ENCODE measurements around the gene ADAMTS15.

ADAMTS15 gene

DNA sequence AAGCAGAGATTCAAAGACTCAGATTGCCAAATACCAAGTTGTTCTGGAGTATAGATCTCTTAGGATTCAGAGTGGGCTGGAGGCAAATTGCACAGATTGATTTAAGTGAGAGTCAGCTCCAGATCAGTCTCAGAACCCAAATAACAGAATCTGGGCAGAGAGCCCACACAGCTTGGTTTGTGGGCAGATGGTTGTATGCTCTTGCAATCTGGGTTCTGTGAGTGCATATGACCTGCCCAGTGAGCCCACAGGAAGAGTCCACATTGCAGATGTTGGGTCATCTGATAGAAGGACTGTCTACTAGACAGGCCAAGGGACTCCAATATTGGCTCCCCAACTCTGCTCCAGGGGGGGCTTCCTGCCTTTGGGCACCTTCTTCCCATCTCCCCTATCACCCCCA, 65.9 kb downstream of the ADAMTS15 start:
- DNase-seq (ENCODE audit: low read depth, low spot score), result no peak

DNA sequence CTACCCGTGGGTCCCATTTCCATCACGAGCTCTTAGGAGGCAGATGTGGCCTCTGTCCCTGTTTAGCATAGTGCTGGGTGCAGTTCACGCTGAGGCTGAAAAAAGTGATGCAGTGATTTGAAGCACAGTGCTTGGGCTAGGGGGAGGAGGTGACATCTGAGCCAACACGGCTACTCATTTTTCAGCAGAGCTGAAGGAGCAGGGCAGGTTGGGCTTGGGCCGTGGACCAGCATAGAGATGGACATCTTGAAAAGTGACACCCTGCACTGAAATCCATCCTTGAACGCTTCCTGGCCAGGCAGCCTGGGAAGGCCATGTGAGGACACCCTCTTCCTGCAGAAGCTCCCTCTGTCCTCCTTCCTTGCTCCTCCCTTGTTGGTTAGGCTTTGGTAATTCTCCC, 66.4 kb downstream of the ADAMTS15 start:
- DNase-seq (ENCODE audit: low read depth, low spot score), result no peak

DNA sequence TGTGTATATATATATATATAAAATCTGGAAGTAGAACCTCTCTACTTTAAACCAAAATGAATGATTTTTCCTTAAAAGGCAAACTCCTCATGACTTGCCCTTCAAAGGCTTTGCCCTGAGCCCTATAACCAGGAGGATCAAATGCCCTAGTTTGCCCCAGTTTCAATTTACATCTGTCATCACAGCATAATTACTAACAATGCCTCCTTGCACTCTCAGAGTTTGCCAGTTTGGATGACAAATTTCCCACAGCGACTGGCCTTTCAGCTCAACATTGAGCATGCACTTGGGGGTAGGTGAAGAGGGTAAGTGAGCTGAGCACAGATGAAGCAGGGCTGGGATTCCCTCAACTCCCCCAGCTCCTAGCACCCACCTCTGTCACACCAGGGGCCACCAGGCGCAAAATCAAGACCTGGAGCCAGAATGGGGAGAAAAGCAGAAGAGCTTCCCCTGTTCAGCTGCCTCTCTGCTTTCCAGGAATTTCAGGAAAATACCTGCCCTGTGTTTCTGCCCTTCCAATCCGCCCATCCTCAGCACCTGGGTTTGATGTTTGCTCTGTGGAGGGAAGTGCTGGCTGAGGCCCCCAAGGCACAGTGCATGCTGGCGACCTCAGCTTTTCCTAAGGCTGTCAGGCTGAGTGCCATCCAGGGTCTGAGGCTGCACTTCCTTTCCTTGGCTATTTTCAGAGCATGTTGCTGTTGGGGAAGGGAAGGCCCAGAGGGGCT, 67.5 kb downstream of the ADAMTS15 start:
- no peak for DNase-seq (ENCODE audit: low read depth, low spot score)

DNA sequence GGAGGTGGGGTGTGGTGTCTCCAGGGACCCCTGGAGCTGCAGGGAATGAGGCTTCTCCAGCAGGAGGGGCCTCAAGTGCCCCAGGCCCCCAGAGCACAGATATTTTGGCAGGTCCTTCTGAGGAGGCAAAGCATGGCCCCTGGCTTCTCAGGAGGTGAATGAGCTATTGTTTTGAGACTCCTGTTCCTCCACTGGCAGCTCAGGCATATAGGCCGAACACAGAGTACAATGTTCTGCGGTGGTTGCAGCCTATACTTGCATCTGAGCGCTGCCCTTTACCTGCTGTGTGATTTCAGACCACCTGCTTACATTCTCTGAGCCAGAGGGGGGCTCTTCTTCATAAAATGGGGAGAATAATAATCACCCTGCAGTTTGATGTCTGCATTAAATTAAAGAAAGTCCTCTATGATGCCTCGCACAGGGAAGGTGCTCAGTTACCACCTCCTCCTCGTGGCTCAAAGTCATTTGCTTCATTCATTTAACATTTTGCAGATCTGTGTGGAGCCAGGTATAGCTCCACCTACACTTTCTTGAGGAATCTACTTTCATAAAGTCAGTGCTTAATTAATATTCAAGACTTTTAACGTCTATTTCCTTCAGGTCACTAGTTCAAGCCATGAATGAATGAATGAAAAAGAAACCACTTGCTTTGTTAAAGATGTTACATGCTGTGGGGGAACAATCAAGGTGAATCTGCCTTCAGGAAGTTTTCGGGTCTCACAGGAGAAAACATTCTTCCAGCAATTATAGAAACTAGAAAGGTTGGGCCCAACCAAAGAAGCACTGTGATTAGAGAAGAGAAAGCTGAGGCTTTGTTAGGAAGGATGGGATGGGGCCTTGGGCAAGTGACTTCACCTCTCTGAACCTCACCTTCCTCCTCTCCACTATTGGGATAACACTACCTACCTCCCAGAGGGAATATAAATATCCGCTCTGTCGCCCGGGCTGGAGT, 68.4 kb downstream of the ADAMTS15 start:
- DNase-seq (ENCODE audit: low read depth, low spot score), result no peak

DNA sequence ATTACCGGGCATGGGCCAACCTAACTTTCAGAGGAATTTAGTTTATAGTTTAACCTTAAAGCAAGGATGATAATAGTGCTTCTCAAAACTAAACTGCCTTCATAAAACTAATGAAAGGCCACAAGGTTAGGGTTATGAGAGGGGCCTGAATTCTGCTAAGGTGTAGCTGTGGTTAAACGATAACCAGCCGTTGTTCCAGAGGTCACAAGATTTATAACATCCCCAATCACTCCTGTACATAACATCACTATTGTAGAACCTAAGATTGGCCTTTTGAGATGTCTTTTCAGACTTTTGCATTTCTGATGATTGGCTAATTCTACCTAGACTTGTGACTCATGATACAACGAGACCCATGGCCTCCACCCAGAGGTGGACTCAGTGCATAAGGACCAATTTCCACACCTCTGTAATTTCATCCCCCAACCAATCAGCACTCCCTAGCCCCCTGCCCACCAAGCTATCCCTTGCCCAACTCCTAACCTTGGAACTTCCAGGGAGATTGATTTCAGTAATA, 69.8 kb downstream of the ADAMTS15 start:
- DNase-seq (ENCODE audit: low read depth, low spot score), result no peak

DNA sequence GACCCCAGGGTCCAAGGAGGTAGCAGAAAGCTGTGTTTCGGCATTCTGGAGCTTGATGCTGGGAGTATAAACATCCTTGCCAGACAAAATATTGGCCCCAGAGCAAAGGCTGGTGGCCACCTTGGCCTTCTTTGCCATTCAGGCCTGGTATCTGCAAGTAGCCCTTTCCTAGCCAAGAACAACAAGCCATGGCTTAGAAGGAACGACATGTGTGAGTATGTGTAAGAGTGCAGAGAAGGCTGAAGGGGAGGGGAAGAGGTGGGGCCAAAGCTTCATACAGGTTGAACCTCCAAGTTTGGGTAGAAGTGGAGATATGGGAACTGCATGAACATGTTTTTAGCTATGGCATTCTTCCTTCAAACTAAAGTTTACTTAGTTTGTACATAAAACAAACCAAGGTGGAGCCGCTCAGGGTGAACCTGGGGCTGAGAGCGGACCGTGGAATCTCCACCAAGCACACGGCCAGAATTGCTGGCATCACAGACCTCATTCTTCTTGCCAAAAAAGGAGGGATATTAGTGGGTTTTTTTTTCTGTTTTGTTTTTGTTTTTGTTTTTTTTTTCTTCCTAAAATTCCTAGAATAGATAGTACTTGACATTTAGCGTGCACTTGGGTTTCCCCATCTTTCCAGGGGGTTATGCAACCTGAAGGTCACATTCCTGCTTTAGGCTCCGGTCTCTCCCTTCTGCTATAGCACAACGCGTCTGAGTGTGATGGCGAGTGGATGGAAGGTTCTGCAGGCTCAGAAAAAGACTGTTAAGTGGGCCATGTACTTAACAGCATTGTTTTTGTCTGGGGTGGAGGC, 70.9 kb downstream of the ADAMTS15 start:
- DNase-seq (ENCODE audit: low read depth, low spot score), result no peak

DNA sequence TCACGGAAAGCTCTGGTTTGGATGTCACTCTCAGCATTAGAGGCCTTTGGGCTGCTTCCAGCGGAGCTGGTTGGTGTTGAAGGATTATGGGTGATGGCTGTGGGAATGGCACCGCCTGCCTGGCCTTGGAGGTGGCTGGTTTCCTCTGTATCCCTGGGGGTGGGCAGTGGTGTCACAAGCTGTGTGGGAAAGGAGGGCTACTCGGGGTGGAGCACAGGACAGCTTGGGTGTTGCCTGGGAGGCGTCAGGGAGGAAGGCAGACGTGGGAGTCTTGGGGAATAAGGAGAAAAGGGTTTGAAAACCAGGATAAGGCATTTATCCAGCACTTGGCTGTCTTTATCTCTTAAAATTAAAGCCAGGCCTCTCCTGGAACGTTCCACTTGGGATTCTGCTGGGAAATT, 71.8 kb downstream of the ADAMTS15 start:
- no peak for DNase-seq (ENCODE audit: low read depth, low spot score)

DNA sequence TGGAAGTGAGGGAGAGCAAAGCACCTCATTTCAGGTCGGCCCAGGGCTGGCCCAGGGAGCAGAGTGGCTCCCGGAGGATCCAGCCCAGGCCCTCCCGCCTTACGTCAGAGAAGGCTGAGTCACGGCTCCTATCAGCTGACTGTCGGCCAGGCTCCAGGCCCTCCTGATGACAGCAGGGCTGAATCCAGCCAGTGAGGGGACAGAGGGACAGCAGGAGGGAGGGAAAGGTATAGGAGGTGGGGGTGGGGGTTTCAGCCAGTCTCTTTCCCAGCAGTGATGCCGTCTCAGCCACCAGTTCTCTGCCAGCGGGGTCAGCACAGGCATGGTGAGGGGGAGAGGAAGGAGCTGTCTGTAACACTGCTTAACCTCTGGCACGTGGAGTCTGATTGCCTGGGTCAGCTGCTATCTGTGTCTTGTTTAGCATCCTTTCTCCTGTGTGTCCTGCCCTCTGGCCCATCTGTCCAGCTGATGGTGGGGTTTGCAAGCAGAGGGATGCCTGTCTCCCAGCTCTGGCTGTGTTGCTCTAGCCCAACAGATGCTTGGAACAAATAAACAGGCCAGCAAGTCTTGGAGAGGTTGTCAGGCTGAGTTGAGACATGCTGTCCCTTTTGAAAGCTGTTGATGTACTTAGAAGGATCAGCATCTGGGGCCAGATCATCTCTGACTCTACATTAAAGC, 74.0 kb downstream of the ADAMTS15 start:
- DNase-seq (ENCODE audit: low read depth, low spot score), result no peak

DNA sequence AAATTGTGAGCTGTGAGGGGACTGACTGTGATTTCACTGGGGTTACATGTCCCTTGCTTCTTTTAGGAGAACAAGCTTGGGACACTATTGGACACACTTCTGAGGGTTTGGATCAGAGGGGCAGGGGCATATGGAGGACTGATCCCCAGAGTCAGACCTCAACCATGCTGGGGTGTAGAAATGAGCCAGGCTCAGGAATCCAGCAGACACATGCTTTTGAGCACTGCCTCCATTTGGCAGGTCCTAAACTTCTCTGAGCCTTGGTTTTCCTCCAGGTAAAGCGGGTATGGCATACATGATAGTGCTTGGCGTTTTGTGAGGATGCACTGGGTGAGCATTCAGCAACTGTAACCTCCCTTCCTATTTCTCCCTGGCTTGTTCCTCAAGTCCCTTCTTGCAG, 74.7 kb downstream of the ADAMTS15 start:
- DNase-seq (ENCODE audit: low read depth, low spot score), result no peak

DNA sequence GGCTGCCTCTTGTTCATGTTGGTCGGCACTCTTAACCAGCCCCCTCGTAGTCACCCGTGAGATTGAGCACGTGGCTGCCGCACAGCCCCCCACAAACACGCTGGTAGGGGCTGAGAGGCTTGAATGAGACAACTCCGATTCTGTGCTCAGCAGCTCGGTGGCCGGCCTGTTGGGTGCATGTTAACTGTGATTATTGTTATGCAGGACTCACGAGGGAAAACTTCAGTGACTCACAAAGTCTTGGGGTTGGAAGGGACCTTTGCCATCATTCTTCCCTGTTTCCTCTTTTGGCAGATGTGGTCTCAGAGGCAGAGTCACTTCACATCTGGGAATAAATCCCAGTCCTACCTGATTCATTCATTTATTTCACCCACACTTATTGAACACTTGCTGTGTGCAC, 75.2 kb downstream of the ADAMTS15 start:
- DNase-seq (ENCODE audit: low read depth, low spot score), result no peak

DNA sequence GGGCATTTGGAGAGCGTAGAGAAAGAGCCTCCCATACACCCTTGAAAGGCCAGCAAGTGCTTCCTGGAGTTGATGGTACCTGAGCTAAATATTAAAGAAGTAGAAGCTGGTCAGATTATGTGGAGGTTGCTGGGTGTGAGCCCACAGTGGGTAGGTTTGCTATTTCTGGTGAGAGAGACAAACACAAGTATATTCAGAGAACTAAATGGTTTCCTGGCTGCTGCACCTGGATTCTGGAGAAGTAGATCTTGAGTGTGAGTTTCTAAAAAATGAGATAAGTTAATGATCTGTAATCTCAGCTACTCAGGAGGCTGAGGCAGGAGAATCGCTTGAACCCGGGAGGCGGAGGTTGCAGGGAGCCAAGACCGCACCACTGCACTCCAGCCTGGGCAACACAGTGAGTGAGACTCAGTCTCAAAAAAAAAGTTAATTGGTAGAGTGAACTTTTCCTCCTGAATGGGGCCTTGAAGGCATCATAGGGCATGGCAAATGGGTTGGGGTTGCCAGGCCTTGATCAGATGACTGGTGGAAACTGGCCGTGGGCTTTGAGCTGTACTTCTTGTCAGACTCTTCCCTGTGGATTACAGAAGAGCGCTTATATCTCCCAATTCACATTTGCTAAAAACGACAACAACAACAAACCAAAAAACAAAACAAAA, 75.8 kb downstream of the ADAMTS15 start:
- no peak for DNase-seq (ENCODE audit: low read depth, low spot score)

DNA sequence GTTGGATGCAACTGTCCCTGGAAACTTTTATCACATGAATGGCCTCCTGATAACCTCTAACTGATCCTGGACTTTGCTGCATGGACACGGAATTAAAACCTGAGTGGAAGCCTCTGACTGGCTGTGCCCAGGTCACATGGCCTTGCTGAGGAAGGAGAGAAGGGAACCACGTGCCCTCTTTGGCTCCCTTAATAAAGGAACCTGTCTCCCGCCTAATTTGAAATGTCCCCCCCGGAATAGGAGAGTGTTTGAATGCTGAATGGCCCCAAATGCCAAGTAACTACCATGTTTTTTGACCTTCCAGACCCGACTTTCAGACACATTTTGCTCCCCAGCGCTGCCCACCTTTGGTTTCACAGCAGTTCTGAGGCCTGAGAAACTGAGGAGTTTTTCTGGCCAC, 76.9 kb downstream of the ADAMTS15 start:
- no peak for DNase-seq (ENCODE audit: low read depth, low spot score)

Data from activated CD4-positive, CD25-positive, alpha-beta regulatory T cell treated with anti-CD3 and anti-CD28 coated beads, Interleukin-2, amount 50 U/mL, for 16 hours (primary cell).